NB4 (cell line): Measurements from ENCODE around the gene PCBP4.
A peak's percentile ranks its signal among the peaks of the same experiment; 100 is the strongest.

ENCODE experiments used
- DNase-seq: peaks from one replicate; pipeline ENCODE4 v3.0.0; 2010; ENCODE audit warnings: low read depth
- H3K4me3 ChIP-seq: one replicate; pipeline ENCODE4 v1.5.1; 2011; ENCODE audit warnings: mild to moderate bottlenecking, low read depth, low read length, moderate library complexity
- CTCF ChIP-seq: IDR thresholded peaks from one replicate; pipeline ENCODE4 v1.5.1; 2012; ENCODE audit warnings: low read depth, low read length
- MYC ChIP-seq: IDR thresholded peaks from 2 replicates; pipeline ENCODE4 v1.6.1; 2011; ENCODE audit warnings: low read depth, low read length
- POLR2A ChIP-seq: IDR thresholded peaks from 2 replicates; pipeline ENCODE4 v1.6.1; 2011; ENCODE audit warnings: mild to moderate bottlenecking; ENCODE audit not compliant: insufficient read length; ENCODE audit errors: extremely low read depth
- TF ChIP-seq, protein P1 (sequence below): IDR thresholded peaks from 2 replicates; pipeline ENCODE4 v1.6.1; 2011; ENCODE audit warnings: low read depth, low read length

The PCBP4 gene

GRCh38 chr3:51974277-51974962, 7.2 kb upstream of the PCBP4 start:
- DNase-seq = no peak
- TF ChIP-seq CTCF = no peak
- TF ChIP-seq, protein P1, sequence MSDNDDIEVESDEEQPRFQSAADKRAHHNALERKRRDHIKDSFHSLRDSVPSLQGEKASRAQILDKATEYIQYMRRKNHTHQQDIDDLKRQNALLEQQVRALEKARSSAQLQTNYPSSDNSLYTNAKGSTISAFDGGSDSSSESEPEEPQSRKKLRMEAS = no peak
- TF ChIP-seq MYC = no peak
- no peak for TF ChIP-seq POLR2A
- peak overlapping the region; percentile 84 for H3K4me3 ChIP-seq

- no peak for DNase-seq
- no peak overlapping the region for H3K4me3 ChIP-seq
- TF ChIP-seq MYC (no peak), POLR2A (no peak), CTCF (no peak)
- TF ChIP-seq, protein P1 = no peak
Measured at GRCh38 chr3:51971350-51971749, 4.1 kb upstream of the PCBP4 start.

GRCh38 chr3:51970606-51971300, 3.5 kb upstream of the PCBP4 start:
- no peak for DNase-seq
- no peak overlapping the region for H3K4me3 ChIP-seq
- TF ChIP-seq POLR2A (no peak), MYC (no peak), CTCF (no peak)
- TF ChIP-seq, protein P1 = no peak

GRCh38 chr3:51969841-51970240, 2.6 kb upstream of the PCBP4 start:
- H3K4me3 ChIP-seq = no peak overlapping the region
- TF ChIP-seq CTCF = no peak
- no peak for TF ChIP-seq POLR2A
- TF ChIP-seq, protein P1 = no peak
- no peak for TF ChIP-seq MYC

DNA sequence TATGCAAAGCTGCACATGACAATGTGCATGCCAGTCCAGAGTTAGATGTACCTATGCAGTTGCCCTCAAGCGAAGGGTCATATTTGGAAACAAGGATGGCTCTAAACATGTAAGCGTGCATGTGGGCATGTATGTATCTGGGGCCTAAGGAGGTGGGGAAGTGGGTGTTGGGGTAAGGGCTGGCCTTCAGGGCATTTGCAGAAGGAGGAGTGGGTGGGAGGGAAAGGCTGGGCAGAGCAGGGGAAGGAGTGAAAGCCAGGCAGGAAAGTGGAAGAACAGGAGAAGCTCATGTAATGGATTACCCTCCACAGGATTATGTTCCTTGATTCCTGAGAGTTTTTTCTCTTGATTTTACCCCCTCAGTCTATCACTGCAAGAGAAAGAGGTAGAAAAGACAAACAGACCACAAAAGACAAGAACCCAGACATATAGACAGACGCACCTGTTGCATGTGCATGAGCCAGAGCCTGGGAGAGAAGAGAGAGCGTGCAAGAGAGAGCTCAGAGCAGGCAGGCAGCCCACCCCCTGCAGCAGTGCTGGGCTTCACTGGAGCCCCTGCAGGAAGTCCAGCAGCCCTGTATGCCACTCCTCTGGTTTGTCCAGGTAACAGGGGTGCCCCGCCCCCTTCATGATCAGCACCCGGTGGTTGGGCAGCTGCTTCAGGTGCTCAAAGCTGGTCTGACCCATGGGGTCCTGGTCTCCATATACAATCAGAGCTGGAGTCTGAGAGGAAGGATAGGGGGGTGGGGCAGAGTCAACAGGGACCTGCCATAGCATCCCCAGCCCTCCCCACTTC, 1.8 kb upstream of the PCBP4 start:
- TF ChIP-seq CTCF (no peak), POLR2A (no peak), MYC (no peak)
- TF ChIP-seq, protein P1 = no peak; the same call in 1 of the 2 replicates
- H3K4me3 ChIP-seq = no peak overlapping the region
- no peak for DNase-seq

More at GRCh38 chr3:51969841-51970240, 2.6 kb upstream of the PCBP4 start:
- no peak for DNase-seq
